RWPE2 (cell line): ENCODE results near the gene TMEM91.
"Not testable (repeated sequence)": the region's sequence is repeated elsewhere in the genome, so short reads cannot be mapped to it uniquely, and the experiment has no call there.

Experiments used
- ATAC-seq: fragments of 200-7000 bp; cut with Tn5 transposase; 3 replicates; pipeline ENCODE4 v1.9.1; 2021; ENCODE audit warnings: low read depth
- DNase-seq: peaks from one replicate; pipeline ENCODE4 v3.0.0-alpha.2; 2020; ENCODE audit warnings: low spot score
- H3K27ac ChIP-seq: fragments of 450-650 bp; 2 replicates; pipeline ENCODE4 v1.5.1; 2017; ENCODE audit warnings: mild to moderate bottlenecking; ENCODE audit not compliant: poor library complexity, severe bottlenecking
- H3K27me3 ChIP-seq: fragments of 250-450 bp; sonication (Bioruptor Pico); 2 replicates; pipeline ENCODE4 v1.5.1; 2021; ENCODE audit warnings: mild to moderate bottlenecking, moderate library complexity; ENCODE audit not compliant: insufficient read depth, poor library complexity, severe bottlenecking
- H3K36me3 ChIP-seq: fragments of 250-450 bp; sonication (Bioruptor Pico); 2 replicates; pipeline ENCODE4 v1.5.1; 2020; ENCODE audit warnings: low read depth, mild to moderate bottlenecking, moderate library complexity
- H3K4me1 ChIP-seq: fragments of 250-450 bp; sonication (Bioruptor Pico); 2 replicates; pipeline ENCODE4 v1.5.1; 2021; ENCODE audit warnings: mild to moderate bottlenecking, moderate library complexity; ENCODE audit not compliant: insufficient read depth, poor library complexity, severe bottlenecking
- H3K4me3 ChIP-seq: fragments of 250-450 bp; sonication (Bioruptor Pico); 2 replicates; pipeline ENCODE4 v1.5.1; 2021; ENCODE audit warnings: mild to moderate bottlenecking, moderate library complexity; ENCODE audit not compliant: severe bottlenecking
- H3K9me3 ChIP-seq: fragments of 250-450 bp; sonication (Bioruptor Pico); 2 replicates; pipeline ENCODE4 v1.5.1; 2021; ENCODE audit warnings: mild to moderate bottlenecking, moderate library complexity; ENCODE audit not compliant: severe bottlenecking
- TF ChIP-seq, protein P1 (sequence below): fragments of 450-650 bp; IDR thresholded peaks from one replicate; pipeline ENCODE4 v1.5.1; 2017; ENCODE audit warnings: mild to moderate bottlenecking, moderate library complexity; ENCODE audit not compliant: poor library complexity, severe bottlenecking

TMEM91 gene

DNA sequence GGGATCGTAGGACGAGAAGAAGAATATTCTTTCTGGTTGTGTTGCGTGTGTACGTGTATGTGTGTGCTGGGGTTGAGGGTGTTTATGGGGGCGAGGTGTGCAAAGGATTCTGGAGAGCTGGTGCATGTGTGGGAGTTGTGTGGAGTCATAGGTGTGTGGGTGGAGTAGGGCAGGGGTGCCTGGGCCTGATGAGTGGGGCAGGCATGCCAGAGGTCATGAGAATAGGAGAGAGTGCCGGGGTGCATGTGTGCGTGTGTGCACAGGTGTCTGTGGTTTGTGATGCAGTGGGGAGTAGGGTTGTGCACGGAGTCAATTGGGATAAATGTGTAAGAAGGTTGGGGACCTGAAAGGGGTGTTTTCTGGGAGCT lies 649 bp downstream of the TMEM91 start:
- no peaks in the 10 kb centered on the region for H3K9me3 ChIP-seq
- DNase-seq (no peak), ATAC-seq (no peak)
- H3K27ac ChIP-seq: peak overlapping the region; percentile 12
- TF ChIP-seq, protein P1, sequence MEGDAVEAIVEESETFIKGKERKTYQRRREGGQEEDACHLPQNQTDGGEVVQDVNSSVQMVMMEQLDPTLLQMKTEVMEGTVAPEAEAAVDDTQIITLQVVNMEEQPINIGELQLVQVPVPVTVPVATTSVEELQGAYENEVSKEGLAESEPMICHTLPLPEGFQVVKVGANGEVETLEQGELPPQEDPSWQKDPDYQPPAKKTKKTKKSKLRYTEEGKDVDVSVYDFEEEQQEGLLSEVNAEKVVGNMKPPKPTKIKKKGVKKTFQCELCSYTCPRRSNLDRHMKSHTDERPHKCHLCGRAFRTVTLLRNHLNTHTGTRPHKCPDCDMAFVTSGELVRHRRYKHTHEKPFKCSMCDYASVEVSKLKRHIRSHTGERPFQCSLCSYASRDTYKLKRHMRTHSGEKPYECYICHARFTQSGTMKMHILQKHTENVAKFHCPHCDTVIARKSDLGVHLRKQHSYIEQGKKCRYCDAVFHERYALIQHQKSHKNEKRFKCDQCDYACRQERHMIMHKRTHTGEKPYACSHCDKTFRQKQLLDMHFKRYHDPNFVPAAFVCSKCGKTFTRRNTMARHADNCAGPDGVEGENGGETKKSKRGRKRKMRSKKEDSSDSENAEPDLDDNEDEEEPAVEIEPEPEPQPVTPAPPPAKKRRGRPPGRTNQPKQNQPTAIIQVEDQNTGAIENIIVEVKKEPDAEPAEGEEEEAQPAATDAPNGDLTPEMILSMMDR: no peak
- no peaks in the 10 kb centered on the region for H3K36me3 ChIP-seq
- peaks cover 13% of the 10 kb centered on the region for H3K4me1 ChIP-seq
- H3K27me3 ChIP-seq: no peaks in the 10 kb centered on the region
- H3K4me3 ChIP-seq: peak overlapping the region; percentile 41

DNA sequence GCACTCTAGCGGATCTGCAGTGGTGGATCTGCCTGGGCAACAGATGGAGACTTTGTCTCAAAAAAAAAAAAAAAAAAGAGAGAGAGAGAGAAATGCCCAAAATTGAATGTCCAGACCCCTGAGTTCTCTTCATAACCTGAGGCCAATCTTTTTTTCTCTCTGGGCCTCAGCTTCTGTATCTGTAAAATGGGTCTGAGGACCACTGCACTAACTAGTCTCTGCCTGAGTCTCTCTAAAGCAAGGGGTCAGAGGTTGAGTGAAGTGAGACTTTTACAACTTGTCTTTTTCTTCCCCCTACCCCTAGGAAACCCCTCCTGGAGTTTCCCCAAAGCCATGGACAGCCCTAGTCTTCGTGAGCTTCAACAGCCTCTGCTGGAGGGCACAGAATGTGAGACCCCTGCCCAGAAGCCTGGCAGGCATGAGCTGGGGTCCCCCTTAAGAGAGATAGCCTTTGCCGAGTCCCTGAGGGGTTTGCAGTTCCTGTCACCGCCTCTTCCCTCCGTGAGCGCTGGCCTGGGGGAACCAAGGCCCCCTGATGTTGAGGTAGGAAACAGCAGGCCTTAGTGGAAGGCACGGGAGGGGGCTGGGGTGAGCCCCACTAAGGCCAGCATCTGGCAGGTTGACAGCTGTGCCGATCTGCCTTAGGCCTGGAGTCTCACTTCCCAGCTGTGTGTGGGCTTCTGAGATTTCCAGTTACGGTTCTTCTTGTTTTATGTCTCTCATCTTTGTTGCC lies 1.8 kb downstream of the TMEM91 start:
- no peak for ATAC-seq
- TF ChIP-seq, protein P1: no peak

DNA sequence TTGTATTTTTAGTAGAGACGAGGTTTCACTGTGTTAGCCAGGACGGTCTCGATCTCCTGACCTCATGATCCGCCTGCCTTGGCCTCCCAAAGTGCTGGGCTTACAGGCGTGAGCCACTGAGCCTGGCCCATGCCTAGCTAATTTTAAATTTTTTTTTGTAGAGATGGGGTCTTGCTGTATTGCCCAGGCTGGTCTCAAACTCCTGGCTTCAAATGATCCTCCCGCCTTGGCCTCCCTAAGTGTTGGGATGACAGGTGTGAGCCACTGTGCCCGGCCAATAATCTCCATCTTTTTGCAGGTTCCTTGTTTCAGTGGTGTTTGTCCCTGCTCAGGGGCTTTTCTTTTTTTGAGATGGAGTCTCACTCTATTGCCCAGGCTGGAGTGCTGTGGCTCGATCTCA lies 5.2 kb downstream of the TMEM91 start:
- ATAC-seq, H3K27ac ChIP-seq, H3K4me3 ChIP-seq, H3K9me3 ChIP-seq, H3K27me3 ChIP-seq, H3K36me3 ChIP-seq, DNase-seq: not testable (repeated sequence)
- H3K4me1 ChIP-seq: peaks cover 10% of the 10 kb centered on the region

More for the DNA sequence above, 1.8 kb downstream of the TMEM91 start:
- Histone ChIP-seq H3K4me3 (no peak overlapping the region), H3K9me3 (no peaks in the 10 kb centered on the region), H3K4me1 (peaks cover 13% of the 10 kb centered on the region), H3K27me3 (no peaks in the 10 kb centered on the region), H3K36me3 (no peaks in the 10 kb centered on the region), H3K27ac (no peak overlapping the region)
- no peak for DNase-seq

DNA sequence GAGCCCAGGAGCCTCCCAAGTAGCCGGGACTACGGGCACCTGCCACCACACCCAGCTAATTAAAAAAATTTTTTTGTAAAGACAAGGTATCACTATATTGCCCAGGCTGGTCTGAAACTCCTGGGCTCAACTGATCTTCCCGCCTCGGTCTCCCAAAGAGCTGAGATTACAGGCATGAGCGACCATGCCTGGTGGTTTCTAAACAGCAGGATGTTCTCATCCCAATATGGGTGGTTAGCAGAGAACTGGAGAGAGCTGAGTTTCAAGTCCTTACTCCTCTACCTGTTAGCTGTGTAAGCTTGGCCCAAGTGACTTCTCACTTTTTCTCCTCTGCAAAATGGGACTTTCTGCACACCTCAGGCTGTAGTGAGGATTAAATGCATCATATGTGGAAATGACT lies 8.0 kb downstream of the TMEM91 start:
- TF ChIP-seq, protein P1: no peak
- Histone ChIP-seq H3K27ac (no peak overlapping the region), H3K9me3 (no peaks in the 10 kb centered on the region), H3K4me3 (no peak overlapping the region), H3K27me3 (no peaks in the 10 kb centered on the region), H3K36me3 (peaks cover 5% of the 10 kb centered on the region; the same call in 1 of the 2 replicates), H3K4me1 (peaks cover 12% of the 10 kb centered on the region)
- DNase-seq: no peak
- no peak for ATAC-seq

DNA sequence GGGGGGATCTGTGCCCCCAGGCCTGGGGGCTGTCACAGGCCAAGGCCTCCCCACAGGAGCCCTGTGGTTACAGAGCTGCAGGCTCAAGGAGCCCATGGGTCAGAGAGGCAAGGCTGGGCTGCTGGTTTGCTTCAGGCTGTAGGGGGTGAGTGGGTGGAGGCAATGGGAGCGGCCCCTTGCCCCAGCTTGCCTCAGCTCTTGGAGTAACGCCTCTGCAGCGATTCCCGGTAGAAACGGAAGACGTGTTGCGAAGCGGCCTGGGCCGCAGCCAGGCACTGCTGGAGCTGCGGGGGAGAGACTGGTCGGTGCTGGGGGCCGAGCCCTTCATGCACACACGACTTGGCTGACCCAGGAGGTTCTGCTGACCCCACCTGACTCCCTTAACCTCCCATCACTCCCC lies 10.1 kb downstream of the TMEM91 start:
- TF ChIP-seq, protein P1: no peak
- peak overlapping the region; percentile 21 for H3K27ac ChIP-seq
- peaks cover 19% of the 10 kb centered on the region for H3K36me3 ChIP-seq
- DNase-seq (no peak), ATAC-seq (peak; percentile 60)
- H3K9me3 ChIP-seq: no peaks in the 10 kb centered on the region
- H3K27me3 ChIP-seq: no peaks in the 10 kb centered on the region
- no peak overlapping the region for H3K4me3 ChIP-seq
- H3K4me1 ChIP-seq: peaks cover 8% of the 10 kb centered on the region
